Brain microvascular endothelial cell (primary cell): Measurements from ENCODE around the gene TMEM187.

Experiments
- DNase-seq: peaks from one replicate; pipeline ENCODE4 v3.0.0-alpha.2; 2020
- H3K27ac ChIP-seq: fragments of 250-450 bp; sonication (Bioruptor Pico); 2 replicates; pipeline ENCODE4 v1.5.1; 2020; ENCODE audit warnings: mild to moderate bottlenecking, moderate library complexity
- H3K27me3 ChIP-seq: fragments of 250-450 bp; sonication (Bioruptor Pico); replicated peaks from 2 replicates; pipeline ENCODE4 v1.5.1; 2020; ENCODE audit warnings: mild to moderate bottlenecking
- H3K36me3 ChIP-seq: fragments of 250-450 bp; sonication (Bioruptor Pico); replicated peaks from 2 replicates; pipeline ENCODE4 v1.5.1; 2020; ENCODE audit warnings: mild to moderate bottlenecking
- H3K4me3 ChIP-seq: 2 replicates; pipeline ENCODE4 v1.5.1; 2011; ENCODE audit warnings: low read depth, mild to moderate bottlenecking, control low read depth, low read length, moderate library complexity
- in situ Hi-C: cut with HindIII; loops from 2 replicates; pipeline ENCODE4 v1.10.0; 2017; ENCODE audit warnings: low sequenced_read_pairs, low pct_ligation_motif_present
- TF ChIP-seq, protein P1 (sequence below): IDR thresholded peaks from 2 replicates; pipeline ENCODE4 v1.5.1; 2011; ENCODE audit warnings: low read depth, mild to moderate bottlenecking, moderate library complexity, low read length, control low read depth, inconsistent platforms; ENCODE audit errors: missing control alignments

The TMEM187 gene

GRCh38 chrX:153926552-153926857, 46.0 kb upstream of the TMEM187 start:
- TF ChIP-seq, protein P1, sequence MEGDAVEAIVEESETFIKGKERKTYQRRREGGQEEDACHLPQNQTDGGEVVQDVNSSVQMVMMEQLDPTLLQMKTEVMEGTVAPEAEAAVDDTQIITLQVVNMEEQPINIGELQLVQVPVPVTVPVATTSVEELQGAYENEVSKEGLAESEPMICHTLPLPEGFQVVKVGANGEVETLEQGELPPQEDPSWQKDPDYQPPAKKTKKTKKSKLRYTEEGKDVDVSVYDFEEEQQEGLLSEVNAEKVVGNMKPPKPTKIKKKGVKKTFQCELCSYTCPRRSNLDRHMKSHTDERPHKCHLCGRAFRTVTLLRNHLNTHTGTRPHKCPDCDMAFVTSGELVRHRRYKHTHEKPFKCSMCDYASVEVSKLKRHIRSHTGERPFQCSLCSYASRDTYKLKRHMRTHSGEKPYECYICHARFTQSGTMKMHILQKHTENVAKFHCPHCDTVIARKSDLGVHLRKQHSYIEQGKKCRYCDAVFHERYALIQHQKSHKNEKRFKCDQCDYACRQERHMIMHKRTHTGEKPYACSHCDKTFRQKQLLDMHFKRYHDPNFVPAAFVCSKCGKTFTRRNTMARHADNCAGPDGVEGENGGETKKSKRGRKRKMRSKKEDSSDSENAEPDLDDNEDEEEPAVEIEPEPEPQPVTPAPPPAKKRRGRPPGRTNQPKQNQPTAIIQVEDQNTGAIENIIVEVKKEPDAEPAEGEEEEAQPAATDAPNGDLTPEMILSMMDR, result no peak
- in situ Hi-C loops, result no loop called here
- no peaks in the 10 kb centered on the region for H3K27me3 ChIP-seq
- no peak overlapping the region for H3K27ac ChIP-seq
- H3K36me3 ChIP-seq, result peaks cover 3% of the 10 kb centered on the region
- DNase-seq, result no peak
- no peak overlapping the region for H3K4me3 ChIP-seq

GRCh38 chrX:153926858-153927671, 45.5 kb upstream of the TMEM187 start:
- Histone ChIP-seq H3K36me3 (peaks cover 7% of the 10 kb centered on the region), H3K27me3 (no peaks in the 10 kb centered on the region), H3K27ac (peak overlapping the region; percentile 76), H3K4me3 (peak overlapping the region; percentile 58)
- in situ Hi-C loops, result no loop called here
- no peak for DNase-seq
- TF ChIP-seq, protein P1, result no peak

- TF ChIP-seq, protein P1, result no peak
- H3K4me3 ChIP-seq, result peak overlapping the region; percentile 58
- no peaks in the 10 kb centered on the region for H3K27me3 ChIP-seq
- in situ Hi-C loops, result no loop called here
- peak overlapping the region; percentile 76 for H3K27ac ChIP-seq
- DNase-seq, result no peak
- H3K36me3 ChIP-seq, result peaks cover 7% of the 10 kb centered on the region
These were observed 45.0 kb upstream of the TMEM187 start for GRCh38 chrX:153927672-153927921.

DNA sequence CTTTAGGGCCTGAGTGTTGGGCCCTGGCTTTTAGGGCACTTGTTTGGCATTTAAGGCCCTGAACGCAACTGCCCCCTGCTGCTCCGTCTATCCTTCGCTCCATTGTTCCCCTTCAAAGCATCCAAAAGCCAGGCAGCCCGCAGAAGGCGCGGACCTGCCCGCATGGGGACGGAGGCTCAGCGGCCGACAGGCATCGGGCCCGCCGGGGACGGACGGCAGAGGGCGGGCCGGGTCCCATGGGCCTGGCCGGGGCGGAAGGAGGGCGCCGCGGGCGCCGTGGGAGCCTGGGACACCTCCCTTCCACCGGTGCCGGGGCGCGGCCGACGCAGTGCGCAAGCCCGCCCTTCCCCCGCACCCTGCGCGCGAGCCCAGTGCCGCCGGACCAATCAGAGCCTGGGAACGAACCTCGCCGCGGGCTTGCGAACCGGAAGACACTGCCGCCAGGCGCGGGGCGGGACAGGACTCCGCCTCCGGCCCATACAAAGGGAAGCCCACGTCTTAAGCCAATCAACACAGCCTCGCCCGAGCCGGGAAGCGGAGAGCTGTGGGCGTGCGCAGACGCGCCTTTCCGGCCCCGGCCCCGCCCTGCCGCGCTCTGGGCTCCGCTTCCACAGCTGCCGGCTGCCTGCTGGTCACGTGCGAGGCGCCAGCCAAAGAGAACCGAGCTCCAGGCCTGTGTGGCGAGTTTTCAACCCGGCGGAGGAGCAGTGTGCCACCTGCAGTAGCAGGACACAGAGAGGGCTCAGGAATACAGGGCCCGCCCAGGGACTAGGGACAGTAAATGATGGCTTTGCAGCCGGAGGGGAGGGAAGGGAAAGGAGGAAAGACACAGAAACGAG, 44.4 kb upstream of the TMEM187 start:
- H3K27ac ChIP-seq, result peak overlapping the region; percentile 76
- peak overlapping the region; percentile 58 for H3K4me3 ChIP-seq
- H3K36me3 ChIP-seq, result peaks cover 8% of the 10 kb centered on the region
- H3K27me3 ChIP-seq, result no peaks in the 10 kb centered on the region
- TF ChIP-seq, protein P1, result peak; percentile 24
- in situ Hi-C loops, result no loop called here
- DNase-seq, result peak; percentile 95

- H3K4me3 ChIP-seq, result no peak overlapping the region
- no peak overlapping the region for H3K27ac ChIP-seq
- H3K36me3 ChIP-seq, result peaks cover 10% of the 10 kb centered on the region
- in situ Hi-C loops, result no loop called here
- no peak for DNase-seq
- TF ChIP-seq, protein P1, result no peak
- H3K27me3 ChIP-seq, result no peaks in the 10 kb centered on the region
These were observed 43.7 kb upstream of the TMEM187 start for GRCh38 chrX:153928846-153929245.
